ENCODE results near the gene OR4D1.
"Not testable (repeated sequence)": the region's sequence is repeated elsewhere in the genome, so short reads cannot be mapped to it uniquely, and the experiment has no call there.

OR4D1 gene

DNA sequence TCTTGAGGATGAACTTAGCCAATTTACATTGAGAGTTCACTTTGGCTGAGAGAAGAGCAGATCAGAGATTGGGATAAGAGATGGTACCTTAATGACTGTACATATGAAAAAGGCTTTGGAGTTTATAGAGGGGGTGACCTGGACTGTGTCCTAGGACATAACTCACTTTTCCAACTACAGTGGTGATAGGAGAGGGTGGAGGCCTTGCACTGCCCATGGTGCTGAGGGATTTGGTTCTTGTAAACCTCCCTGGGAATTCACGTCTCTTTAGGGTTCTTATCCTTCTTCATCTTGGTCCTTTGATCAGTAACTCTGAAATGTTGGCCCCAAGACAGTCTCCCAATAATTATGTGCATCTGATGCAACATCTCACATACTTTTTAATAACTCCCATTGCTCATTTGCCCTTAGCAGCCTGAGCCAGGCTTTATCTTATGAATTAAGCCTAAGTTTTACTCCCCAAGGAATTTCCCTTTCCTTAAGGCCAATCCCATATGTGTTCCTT, at the start of gene OR4D1:
Gene OR4D1, plus strand, starts transcription at position 455 of the 505 bp plus-strand sequence. CDS start 6,770 bp downstream, outside the sequence.
- no peak for DNase-seq
- intact Hi-C loops (cut with DNase I): no loop called here

GRCh38 chr17:58100506-58100905, 47.7 kb upstream of the OR4D1 start:
- DNase-seq: no peak
- intact Hi-C loops (cut with DNase I): no loop called here

DNA sequence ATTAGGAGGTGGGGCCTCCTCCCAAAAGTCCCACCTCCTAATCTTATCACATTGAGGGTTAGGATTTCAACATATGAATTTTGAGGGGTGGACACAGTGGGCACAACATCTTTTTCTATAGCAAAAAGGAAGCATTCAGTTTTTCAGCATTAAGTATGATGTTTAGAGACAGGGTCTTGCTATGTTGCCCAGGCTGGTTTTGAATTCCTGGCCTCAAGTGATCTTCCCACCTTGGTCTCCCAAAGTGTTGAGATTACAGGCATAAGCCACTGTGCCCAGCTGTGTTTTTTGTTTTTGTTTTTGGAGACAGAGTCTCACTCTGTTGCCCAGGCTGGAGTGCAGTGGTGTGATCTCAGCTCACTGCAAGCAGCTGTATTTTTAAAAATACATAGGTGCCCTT, 46.3 kb upstream of the OR4D1 start:
- intact Hi-C loops (cut with DNase I); DNase-seq: not testable (repeated sequence)

DNA sequence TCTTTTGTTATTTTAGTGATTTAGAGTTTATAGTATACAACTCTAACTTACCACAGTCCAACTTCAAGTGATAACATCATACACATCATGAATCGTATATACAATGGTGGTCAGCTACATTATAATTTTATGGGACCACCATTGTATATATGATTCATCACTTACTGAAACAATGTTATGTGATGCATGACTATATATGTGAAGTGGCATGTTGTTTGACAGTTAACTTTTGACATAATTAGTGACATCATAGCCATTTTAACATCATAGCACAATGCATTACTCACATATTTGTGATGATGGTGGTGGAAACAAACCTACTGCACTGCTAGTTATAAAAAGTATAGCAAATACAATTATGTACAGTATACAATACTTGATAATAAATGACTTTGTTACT, 43.1 kb upstream of the OR4D1 start:
- intact Hi-C loops (cut with DNase I): no loop called here
- DNase-seq: no peak

GRCh38 chr17:58107306-58107705, 40.9 kb upstream of the OR4D1 start:
- DNase-seq: no peak
- intact Hi-C loops (cut with DNase I): no loop called here

DNA sequence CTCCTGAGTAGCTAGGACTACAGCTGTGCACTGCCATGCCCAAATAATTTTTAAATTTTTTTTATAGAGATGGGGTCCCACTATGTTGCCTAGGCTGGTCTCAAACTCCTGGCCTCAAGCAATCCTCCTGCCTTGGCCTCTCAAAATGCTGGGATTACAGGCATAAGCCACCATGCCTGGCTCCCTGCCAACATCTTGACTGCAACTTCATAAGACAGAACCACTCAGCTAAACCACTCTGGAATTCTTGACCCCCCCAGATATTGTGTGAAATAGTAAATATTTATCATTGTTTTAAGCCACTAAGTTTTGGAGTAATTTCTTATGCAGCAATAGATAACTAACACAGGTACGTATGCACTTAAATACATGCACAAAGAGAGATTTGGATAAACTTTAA, 39.0 kb upstream of the OR4D1 start:
- intact Hi-C loops (cut with DNase I): no loop called here
- DNase-seq: no peak

GRCh38 chr17:58110012-58110411, 38.2 kb upstream of the OR4D1 start:
- intact Hi-C loops (cut with DNase I): loop anchor here (5.0 kb wide), 1 partner anchor 103 kb away; the partner anchor contains the start of gene SRSF1
- no peak for DNase-seq

DNA sequence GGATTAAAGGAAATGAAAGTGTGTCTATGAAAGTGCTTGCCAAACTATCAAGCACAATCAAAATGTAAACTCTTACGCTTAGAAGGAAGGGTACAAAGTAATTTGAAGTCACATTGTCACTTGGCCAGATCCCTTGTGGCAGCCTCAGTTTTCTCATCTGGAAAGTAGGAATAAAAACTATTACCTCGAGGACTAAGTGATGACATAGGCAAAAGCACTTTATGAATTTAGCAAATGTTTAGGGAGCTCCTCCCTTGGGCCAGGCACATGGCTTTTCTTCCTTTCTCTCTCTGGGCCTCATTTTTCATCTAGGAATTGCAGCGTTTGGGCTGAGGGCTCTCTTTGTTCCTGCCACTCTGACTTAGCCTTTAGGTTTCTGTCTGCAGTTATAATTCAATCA, 36.5 kb upstream of the OR4D1 start:
- intact Hi-C loops (cut with DNase I): loop anchor here (5.0 kb wide), 1 partner anchor 104 kb away; the partner anchor contains the start of gene SRSF1
- no peak for DNase-seq

DNA sequence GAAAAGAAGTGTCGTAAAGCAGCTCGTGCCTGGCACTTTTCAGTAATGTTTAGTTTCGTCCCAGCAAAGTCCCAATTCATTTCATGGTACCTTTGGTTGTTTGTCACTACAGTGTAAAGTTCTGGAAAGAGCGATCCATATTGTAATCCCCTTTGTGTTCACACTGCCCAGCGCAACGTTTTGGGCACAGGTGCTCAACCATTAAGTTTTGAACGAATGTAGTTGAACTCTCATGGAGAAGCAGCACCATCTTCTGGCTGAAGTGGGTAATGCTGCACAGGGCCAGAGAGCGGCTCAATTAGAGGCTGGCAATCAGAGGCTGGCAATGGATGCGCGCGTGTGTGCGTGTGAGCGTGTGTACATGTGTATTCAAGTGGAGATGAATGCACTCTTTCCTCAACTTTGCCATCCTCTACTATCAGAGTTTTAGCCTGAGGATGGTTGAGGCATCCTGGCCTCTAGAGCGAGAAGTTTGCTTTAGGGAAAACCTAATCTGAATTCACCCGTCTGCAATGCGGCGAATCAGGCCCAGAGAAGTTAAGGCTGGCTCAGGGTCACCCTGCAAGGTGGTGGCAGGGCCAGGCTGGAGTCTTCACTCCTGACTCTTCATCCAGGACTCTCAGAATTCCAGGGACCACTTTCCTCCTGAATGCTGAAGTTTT, 35.1 kb upstream of the OR4D1 start:
- peak; percentile 46 to 95 (median 88) for DNase-seq
- intact Hi-C loops (cut with DNase I): loop anchor here (1.0 to 5.0 kb wide), 2 partner anchors 106 to 255 kb away; partner anchors contain the start of gene SRSF1

DNA sequence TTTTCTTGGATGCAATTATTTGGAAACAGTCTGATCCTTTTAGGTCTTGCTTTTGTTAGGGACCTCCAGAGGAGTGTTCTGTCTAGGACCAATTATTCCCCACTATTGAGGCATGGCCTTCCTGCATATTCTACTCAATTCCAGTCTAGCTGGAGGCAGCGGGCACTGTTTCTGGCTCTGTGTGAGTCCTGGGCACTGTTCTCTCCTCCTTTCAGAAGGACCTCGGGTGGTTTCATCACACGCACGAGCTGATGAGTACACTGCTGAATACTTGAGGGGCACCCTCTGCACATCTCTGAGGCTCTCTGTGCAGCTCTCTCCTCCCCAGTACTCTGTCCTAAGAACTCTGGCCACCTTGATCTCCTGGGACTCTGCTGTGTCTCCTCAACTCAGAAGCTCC, 34.2 kb upstream of the OR4D1 start:
- no peak for DNase-seq
- intact Hi-C loops (cut with DNase I): loop anchor here (1.0 to 5.0 kb wide), 2 partner anchors 107 to 256 kb away; partner anchors contain the start of gene SRSF1

- DNase-seq: no peak
- intact Hi-C loops (cut with DNase I): no loop called here
Observed at GRCh38 chr17:58117382-58117781, 30.8 kb upstream of the OR4D1 start.

DNA sequence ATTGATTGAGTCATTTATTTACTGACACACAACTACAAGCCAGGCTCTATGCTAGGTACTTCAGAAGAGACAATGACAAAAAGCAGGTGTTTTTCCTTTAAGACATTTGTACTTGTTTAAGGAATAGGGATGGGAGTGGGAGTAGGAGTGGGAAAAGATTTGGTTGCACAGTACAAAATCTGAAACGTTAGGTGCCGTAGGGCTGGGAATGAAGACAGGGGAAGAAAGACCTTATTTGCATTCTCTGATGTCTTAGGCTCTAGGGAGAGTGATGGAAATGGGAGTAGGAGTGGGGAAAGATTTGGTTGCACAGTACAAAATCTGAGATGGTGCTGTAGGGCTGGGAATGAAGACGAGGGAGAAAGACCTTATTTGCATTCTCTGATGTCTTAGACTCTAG, 28.7 kb upstream of the OR4D1 start:
- intact Hi-C loops (cut with DNase I): no loop called here
- DNase-seq: no peak

DNA sequence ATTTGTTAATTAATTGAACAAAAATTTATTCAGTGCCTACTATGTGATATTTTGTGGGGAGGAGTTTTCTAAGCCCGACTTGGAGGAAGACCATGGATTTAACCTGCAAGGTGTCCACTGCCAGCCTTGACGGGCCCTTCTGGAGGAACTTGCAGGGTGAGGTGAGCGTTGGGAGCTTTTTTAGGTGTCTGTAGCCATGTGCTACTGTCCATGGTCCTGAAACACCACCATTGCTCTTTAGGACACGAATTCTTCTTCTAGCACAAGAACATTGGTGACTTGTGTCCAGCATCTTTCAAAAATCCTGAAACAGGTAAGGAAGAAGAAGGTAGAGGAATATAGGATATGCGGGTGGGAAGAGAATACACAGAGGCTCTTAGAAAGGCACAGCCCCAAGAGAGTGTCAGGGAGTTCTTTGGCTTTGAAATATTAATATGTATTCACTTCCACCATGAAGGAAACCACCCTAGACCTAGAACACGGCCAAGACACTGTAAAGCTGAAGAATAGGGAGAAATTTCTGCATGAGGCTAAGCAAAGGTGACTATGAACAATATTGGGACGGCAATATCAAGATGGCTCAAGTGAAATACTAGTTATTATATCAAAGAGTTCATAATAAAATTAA, 27.9 kb upstream of the OR4D1 start:
- no peak for DNase-seq
- intact Hi-C loops (cut with DNase I): loop anchor here (5.0 kb wide), 1 partner anchor 52 kb away; no protein-coding TSS in a partner anchor

DNA sequence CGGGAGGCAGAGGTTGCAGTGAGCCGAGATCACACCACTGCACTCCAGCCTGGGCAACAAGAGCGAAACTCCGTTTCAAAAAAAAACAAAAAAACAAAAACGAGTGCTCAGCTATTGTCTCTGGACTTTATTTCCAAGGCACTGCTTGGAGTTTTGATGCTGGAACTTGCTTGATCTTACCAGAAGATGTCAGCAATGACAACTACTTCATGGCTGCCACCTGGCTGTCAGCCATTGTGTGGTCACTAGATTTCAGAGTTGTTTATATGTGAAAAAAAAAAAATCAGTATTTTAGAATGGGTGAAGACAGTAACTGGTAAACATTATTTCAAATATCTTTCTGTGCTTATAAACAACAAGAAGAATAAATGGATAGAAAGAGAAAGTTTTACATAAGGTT, 26.3 kb upstream of the OR4D1 start:
- intact Hi-C loops (cut with DNase I): loop anchor here (5.0 kb wide), 1 partner anchor 50 kb away; no protein-coding TSS in a partner anchor
- DNase-seq: peak in 2 of 10 donors; percentile 14 to 18

GRCh38 chr17:58127846-58128245, 20.3 kb upstream of the OR4D1 start:
- DNase-seq: no peak
- intact Hi-C loops (cut with DNase I): no loop called here

DNA sequence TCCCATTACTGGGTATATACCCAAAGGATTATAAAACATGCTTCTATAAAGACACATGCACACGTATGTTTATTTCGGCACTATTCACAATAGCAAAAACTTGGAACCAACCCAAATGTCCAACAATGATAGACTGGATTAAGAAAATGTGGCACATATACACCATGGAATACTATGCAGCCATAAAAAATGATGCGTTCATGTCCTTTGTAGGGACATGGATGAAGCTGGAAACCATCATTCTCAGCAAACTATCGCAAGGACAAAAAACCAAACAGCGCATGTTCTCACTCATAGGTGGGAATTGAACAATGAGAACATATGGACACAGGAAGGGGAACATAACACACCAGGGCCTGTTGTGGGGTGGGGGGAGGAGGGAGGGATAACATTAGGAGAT, 15.5 kb upstream of the OR4D1 start:
- not testable (repeated sequence) for DNase-seq

DNA sequence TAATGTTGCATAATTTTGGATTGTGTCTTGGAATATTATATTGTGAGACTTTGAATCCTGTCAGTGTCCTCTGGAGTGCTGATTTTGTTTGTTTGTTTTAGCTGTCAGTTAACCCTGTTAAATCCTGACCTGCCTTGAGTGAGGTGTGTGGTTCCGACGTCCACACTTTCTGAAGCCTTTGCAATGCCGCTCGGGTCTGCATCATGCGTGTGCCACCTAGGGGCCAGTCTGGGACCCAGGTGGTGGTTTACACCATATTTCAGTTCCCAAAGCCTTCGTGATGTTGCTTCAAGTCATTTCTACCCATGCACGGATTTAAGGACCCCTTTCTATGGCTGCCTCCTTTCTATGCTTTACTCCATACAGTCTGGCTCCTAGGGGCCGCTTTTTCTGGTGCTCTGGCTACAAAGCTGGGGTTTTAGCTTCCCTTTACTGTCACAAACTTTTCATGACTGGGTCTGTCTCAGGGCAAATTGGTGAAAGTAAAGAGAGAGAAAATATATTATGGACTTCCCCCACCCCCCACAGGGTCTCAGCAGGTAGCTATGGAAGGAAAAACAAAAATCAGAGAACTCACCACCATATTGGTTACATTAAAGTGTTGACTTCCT, 11.4 kb upstream of the OR4D1 start:
- intact Hi-C loops (cut with DNase I): no loop called here
- DNase-seq: no peak

More for the DNA sequence above, 15.5 kb upstream of the OR4D1 start:
- intact Hi-C loops (cut with DNase I): not testable (repeated sequence)

GRCh38 chr17:58141505-58141904, 6.7 kb upstream of the OR4D1 start:
- intact Hi-C loops (cut with DNase I): no loop called here
- no peak for DNase-seq

- intact Hi-C loops (cut with DNase I); DNase-seq: not testable (repeated sequence)
Observed at GRCh38 chr17:58143335-58143734, 4.8 kb upstream of the OR4D1 start.

DNA sequence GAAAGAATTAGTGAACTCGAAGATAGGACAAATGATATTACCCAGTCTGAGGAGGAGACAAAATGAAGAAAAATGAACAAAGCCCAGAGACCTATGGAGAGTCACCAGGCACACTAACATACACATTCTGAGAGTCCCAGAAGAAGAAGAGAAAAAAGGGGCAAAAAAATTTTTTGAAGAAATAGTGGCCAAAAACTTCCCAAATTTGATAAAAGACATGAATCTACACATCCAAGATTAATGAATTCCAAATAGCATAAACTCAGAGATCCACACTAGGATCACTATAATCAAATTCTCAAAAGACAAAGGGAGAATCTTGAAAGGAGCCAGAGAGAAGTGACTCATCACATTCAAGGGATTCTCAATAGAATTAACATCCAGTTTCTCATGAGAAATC, 3.4 kb upstream of the OR4D1 start:
- intact Hi-C loops (cut with DNase I): no loop called here
- DNase-seq: no peak

GRCh38 chr17:58148609-58149008, 425 bp downstream of the OR4D1 start:
- DNase-seq: no peak
- intact Hi-C loops (cut with DNase I): no loop called here
